Gastroesophageal sphincter (tissue), 4 donors: Measurements from ENCODE around the gene KCTD19. TPM values are rescaled to one million over a fixed set of nuclear protein-coding genes. Genes with fewer than 3 reads are reported as not detected.

ENCODE experiments used
- ATAC-seq: fragments of 150-250 bp; one replicate; pipeline ENCODE4 v1.9.1; 2016; ENCODE audit warnings: mild to moderate bottlenecking, moderate library complexity
- H3K27ac ChIP-seq, 4 donors: fragments of 200-600 bp; sonication (generic) in 3 of 4; 1 replicate in 3 of 4; 2 replicates in 1 of 4; pipeline ENCODE4 v1.5.1; 2016 to 2019
- H3K27me3 ChIP-seq: fragments of 200-600 bp; sonication (generic); one replicate; pipeline ENCODE4 v1.5.1; 2019
- H3K36me3 ChIP-seq, 2 donors: fragments of 200-600 bp; sonication (generic); one replicate each; pipeline ENCODE4 v1.5.1; 2019; ENCODE audit warnings: control low read depth in 1 of 2
- H3K4me1 ChIP-seq, 3 donors: fragments of 200-600 bp; sonication (generic); 1 replicate in 2 of 3; 2 replicates in 1 of 3; pipeline ENCODE4 v1.5.1; 2016 to 2019; ENCODE audit warnings: control low read depth in 2 of 3
- H3K4me3 ChIP-seq, 2 donors: fragments of 200-600 bp; sonication (generic); one replicate each; pipeline ENCODE4 v1.5.1; 2019; ENCODE audit warnings: mild to moderate bottlenecking in 1 of 2, moderate library complexity in 1 of 2
- H3K9me3 ChIP-seq, 3 donors: fragments of 200-600 bp; sonication (generic); one replicate each; pipeline ENCODE4 v1.5.1; 2017 to 2019; ENCODE audit warnings: control low read depth in 2 of 3
- EP300 ChIP-seq: sonication (generic); formaldehyde crosslinking; IDR thresholded peaks from one replicate; pipeline ENCODE4 v1.6.1; 2017; ENCODE audit warnings: antibody characterized with exemption, mild to moderate bottlenecking
- POLR2A ChIP-seq, 2 donors: fragments of 450-650 bp; IDR thresholded peaks; one replicate each; pipeline ENCODE4 v1.6.1; 2017; ENCODE audit warnings: antibody characterized with exemption in 2 of 2, mild to moderate bottlenecking in 2 of 2, moderate library complexity in 1 of 2
- POLR2AphosphoS5 ChIP-seq: sonication (generic); formaldehyde crosslinking; IDR thresholded peaks from one replicate; pipeline ENCODE4 v1.6.1; 2017; ENCODE audit warnings: antibody characterized with exemption
- WGBS, 2 donors: methylation state at CpG; one replicate each; pipeline ENCODE4 v1.1.5; 2018; ENCODE audit warnings: low coverage in 1 of 2; 5-methylcytosine and 5-hydroxymethylcytosine counted together
- total RNA-seq, 4 donors: library from RNA; depleted of rRNA; stranded (reverse); fragments of >200 nt; gene quantifications; one replicate each; pipeline ENCODE4 v1.1.0, GENCODE V29; 2016
- TF ChIP-seq, protein P1 (sequence below), 4 experiments: fragments of 200-600 bp in 2 of 4; fragments of 450-650 bp in 2 of 4; sonication (generic) in 1 of 4; IDR thresholded peaks; one replicate each; pipeline ENCODE4 v1.5.1; 2017 to 2019; ENCODE audit warnings: antibody characterized with exemption in 4 of 4, mild to moderate bottlenecking in 2 of 4, moderate library complexity in 2 of 4

The KCTD19 gene
- total RNA-seq, 4 donors from 2014 or later = 0.13 to 0.19 TPM; not detected in 2

GRCh38 chr16:67336116-67336515, 9.6 kb upstream of the KCTD19 start:
- 80 to 86% methylated on average over 1 of the region's 1 CpG for WGBS, 2 donors

GRCh38 chr16:67333315-67333714, 6.8 kb upstream of the KCTD19 start:
- no peak for TF ChIP-seq POLR2AphosphoS5
- TF ChIP-seq EP300 = no peak
- TF ChIP-seq, protein P1, sequence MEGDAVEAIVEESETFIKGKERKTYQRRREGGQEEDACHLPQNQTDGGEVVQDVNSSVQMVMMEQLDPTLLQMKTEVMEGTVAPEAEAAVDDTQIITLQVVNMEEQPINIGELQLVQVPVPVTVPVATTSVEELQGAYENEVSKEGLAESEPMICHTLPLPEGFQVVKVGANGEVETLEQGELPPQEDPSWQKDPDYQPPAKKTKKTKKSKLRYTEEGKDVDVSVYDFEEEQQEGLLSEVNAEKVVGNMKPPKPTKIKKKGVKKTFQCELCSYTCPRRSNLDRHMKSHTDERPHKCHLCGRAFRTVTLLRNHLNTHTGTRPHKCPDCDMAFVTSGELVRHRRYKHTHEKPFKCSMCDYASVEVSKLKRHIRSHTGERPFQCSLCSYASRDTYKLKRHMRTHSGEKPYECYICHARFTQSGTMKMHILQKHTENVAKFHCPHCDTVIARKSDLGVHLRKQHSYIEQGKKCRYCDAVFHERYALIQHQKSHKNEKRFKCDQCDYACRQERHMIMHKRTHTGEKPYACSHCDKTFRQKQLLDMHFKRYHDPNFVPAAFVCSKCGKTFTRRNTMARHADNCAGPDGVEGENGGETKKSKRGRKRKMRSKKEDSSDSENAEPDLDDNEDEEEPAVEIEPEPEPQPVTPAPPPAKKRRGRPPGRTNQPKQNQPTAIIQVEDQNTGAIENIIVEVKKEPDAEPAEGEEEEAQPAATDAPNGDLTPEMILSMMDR (IDR thresholded peaks at IDR 0.05) = no peak
- TF ChIP-seq POLR2A (IDR thresholded peaks at IDR 0.05) = no peak
- WGBS, 2 donors = 33 to 79% methylated on average over 1 to 2 of the region's 2 CpGs
- no peak overlapping the region for H3K4me3 ChIP-seq
- H3K27me3 ChIP-seq = no peaks in the 10 kb centered on the region
- H3K36me3 ChIP-seq = no peaks in the 10 kb centered on the region
- H3K9me3 ChIP-seq = no peaks in the 10 kb centered on the region
- H3K4me1 ChIP-seq = no peaks in the 10 kb centered on the region
- no peak for ATAC-seq
- H3K27ac ChIP-seq = no peak overlapping the region

More at GRCh38 chr16:67336116-67336515, 9.6 kb upstream of the KCTD19 start:
- Histone ChIP-seq H3K27ac (no peak overlapping the region), H3K9me3 (no peaks in the 10 kb centered on the region), H3K4me1 (no peaks in the 10 kb centered on the region), H3K27me3 (no peaks in the 10 kb centered on the region), H3K36me3 (no peaks in the 10 kb centered on the region), H3K4me3 (no peak overlapping the region)
- ATAC-seq = no peak
- no peak for TF ChIP-seq POLR2A (IDR thresholded peaks at IDR 0.05)
- no peak for TF ChIP-seq EP300
- TF ChIP-seq, protein P1 (IDR thresholded peaks at IDR 0.05) = no peak
- TF ChIP-seq POLR2AphosphoS5 = no peak

DNA sequence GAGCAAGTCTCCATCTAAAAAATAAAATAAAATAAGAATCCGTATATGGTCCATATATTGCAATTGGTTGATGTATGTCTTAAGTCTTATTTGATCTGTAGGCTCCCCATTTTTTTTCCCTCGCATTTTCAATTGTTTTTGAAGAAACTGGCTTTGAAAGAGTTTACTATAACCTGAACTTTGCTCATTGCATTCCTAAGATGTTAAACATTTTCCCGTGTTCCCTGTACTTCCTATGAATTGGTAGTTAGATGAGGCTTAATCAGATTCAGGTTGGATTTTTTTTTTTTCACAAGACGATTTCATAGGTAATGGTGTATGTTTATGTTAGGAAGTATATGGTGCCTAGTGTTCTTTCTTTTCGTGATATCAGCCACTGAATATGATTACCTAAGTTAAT, 3.4 kb upstream of the KCTD19 start:
- 63 to 74% methylated on average over 5 of the region's 5 CpGs for WGBS, 2 donors
- peaks cover 0 to 13% (median 5%) of the 10 kb centered on the region in 3 donors for H3K4me1 ChIP-seq
- no peak for TF ChIP-seq POLR2A (IDR thresholded peaks at IDR 0.05)
- TF ChIP-seq POLR2AphosphoS5 = no peak
- no peak for TF ChIP-seq EP300
- TF ChIP-seq, protein P1 (IDR thresholded peaks at IDR 0.05) = no peak
- peaks cover 17% of the 10 kb centered on the region for H3K27me3 ChIP-seq
- no peaks in the 10 kb centered on the region for H3K9me3 ChIP-seq
- H3K27ac ChIP-seq = no peak overlapping the region
- ATAC-seq = no peak
- no peaks in the 10 kb centered on the region for H3K36me3 ChIP-seq
- H3K4me3 ChIP-seq = no peak overlapping the region

DNA sequence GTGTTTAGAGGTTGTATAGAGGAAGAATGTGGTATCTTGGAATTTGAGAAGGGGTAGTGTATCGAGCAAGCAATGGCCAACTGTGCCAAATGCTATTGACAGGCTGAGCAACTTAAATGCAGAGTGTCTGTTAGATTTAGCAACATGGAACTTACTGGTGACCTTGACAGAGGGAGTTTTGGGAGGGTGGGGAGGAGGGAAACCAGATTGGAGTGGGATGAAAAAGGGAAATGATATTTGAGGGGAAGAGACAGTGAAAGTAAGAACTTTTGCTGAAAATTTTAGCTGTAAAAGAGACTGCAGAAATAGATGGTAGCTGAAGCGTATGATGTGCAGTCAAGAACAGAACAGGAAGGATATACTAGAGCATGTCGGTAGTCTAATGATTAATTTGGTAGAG, 1.2 kb upstream of the KCTD19 start:
- no peak for ATAC-seq
- TF ChIP-seq, protein P1 (IDR thresholded peaks at IDR 0.05) = no peak
- no peak for TF ChIP-seq POLR2A (IDR thresholded peaks at IDR 0.05)
- no peak for TF ChIP-seq EP300
- no peak for TF ChIP-seq POLR2AphosphoS5
- Histone ChIP-seq H3K36me3 (no peaks in the 10 kb centered on the region), H3K9me3 (no peaks in the 10 kb centered on the region), H3K4me1 (peaks cover 0 to 13% (median 5%) of the 10 kb centered on the region in 3 donors), H3K27me3 (peaks cover 30% of the 10 kb centered on the region), H3K4me3 (no peak overlapping the region), H3K27ac (no peak overlapping the region)
- 56 to 64% methylated on average over 3 of the region's 3 CpGs for WGBS, 2 donors

GRCh38 chr16:67326115-67326471, 448 bp downstream of the KCTD19 start:
- Histone ChIP-seq H3K36me3 (no peaks in the 10 kb centered on the region), H3K4me3 (peak overlapping the region; percentile 35 to 55), H3K4me1 (peaks cover 0 to 13% (median 5%) of the 10 kb centered on the region in 3 donors), H3K9me3 (no peaks in the 10 kb centered on the region), H3K27me3 (peaks cover 38% of the 10 kb centered on the region), H3K27ac (peak overlapping the region in 1 of 4 donors; percentile 7)
- no peak for ATAC-seq
- 11 to 40% methylated on average over 5 to 6 of the region's 11 CpGs for WGBS, 2 donors
- no peak for TF ChIP-seq POLR2AphosphoS5
- TF ChIP-seq EP300 = no peak
- TF ChIP-seq POLR2A (IDR thresholded peaks at IDR 0.05) = no peak
- TF ChIP-seq, protein P1 (IDR thresholded peaks at IDR 0.05) = no peak
